ENCODE results near the gene EFCAB8.
A peak's percentile ranks its signal among the peaks of the same experiment; 100 is the strongest.

The EFCAB8 gene

DNA sequence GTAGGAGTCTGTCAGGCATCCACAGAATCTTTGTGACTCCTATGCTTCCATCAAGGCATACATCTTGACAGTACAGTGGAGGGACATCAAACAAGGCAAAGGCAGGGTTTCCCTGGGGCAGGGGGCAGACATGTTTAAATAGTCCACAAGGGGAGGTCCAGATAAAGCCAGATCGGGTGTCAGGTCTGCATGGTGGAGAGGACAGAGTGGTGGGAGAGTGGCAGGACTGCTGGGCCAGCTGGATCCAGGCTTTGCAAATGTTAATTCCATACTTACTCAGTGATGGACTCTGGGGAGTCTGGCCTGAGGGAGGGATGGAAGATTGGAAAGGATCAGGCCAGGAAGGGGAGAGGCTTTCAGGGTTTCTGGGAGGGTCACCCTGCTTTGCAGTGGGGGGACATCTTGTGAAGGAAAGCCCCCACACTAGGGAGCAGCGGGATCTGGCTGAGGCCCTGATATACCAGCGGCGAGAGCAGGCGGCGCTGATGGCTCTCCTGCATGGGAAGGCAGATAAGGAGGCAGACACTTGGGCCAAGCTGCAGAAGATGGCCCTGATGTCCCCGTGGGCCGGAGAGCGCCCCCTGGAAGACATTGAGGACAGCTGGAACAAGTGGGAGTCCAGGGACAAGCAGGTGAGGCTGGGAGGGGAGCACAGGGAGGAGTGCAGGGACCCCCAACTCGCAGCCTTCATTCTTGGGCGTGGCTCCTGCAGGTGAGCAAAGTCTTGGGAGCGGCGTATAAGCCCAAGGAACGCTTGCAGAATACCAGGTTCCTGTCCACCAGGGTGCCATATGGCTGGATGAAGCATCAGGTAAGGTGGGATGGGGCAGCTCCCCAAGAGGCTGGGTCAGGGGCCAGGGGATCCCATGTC lies 100.9 kb downstream of the EFCAB8 start:
- no peak for DNase-seq

DNA sequence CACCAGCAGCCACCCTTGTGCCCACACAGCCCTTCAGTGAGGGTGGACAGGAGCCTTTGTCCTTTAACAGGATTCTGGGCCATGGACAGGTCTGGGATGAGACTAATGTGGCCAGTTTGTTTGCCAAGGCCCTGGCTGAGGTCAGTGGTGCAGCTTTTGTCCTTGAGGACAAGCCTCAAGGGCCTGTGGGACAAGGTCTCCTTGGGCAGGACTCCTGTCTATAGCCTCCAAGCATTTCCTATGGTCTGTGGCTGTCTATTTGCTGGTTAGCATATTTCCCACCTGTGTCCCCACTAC lies 101.4 kb downstream of the EFCAB8 start:
- DNase-seq, result no peak

DNA sequence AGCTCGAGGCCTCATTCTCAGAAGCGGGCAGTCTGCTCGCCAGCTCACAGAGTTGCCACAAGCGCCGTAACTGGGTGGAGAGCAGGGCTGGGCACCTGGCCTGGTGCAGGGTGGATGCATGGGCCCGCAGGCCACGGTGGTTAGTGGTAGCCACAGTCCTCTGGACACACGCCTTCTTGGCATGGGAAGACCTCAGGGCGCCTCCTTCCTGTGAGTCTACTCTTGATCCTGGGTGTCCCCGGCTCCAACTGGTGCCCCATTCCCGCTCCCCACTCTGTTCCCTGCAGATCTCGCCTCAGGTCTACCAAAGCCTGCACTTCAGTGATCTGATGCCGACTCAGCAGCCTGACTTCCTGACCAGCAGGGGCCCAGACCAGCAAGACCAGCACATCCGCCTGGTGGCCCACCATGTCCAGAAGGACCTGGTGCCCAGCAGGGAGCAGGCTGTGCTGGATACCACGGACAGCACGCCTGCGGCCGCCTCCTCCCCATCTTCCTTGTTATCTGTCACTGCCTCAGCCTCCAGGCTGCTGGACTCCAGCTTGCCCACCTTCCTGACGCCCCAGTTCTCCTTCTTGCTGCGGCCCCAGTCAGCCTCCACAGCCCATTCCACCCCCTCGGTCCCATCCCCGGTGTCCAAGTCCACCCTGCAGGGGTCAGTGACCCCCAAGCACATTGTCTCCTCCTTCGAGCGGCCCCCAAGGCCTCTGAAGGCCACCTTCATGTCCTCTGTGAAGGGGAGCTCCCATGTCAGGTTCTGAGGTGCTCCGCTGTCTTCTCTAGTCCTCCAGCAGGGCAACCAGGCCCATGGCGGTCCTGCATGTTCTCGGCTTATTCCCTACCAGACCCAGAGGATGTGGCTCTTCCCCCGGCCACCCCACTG lies 102.4 kb downstream of the EFCAB8 start:
- DNase-seq, result peak; percentile 13

DNA sequence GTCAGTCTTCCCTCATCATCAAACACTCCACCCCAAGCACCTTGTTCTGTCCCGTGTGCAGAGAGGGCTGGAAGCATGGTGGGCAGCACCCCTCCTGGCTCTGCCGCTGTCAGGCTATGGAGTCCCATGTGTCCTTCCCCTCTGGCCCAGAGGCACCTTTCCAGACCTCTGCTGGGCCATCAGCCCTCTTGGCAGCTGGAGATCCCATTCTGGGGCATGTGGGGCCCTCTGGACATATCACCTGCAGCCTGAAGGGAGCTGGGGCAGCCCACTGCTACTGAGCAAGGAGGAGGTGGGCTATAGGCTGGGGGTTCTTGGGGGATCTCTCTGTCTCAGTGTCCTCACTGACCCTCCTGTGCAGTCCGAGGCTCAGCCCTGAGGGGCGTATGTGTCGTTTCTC lies 103.3 kb downstream of the EFCAB8 start:
- DNase-seq, result peak; percentile 4

DNA sequence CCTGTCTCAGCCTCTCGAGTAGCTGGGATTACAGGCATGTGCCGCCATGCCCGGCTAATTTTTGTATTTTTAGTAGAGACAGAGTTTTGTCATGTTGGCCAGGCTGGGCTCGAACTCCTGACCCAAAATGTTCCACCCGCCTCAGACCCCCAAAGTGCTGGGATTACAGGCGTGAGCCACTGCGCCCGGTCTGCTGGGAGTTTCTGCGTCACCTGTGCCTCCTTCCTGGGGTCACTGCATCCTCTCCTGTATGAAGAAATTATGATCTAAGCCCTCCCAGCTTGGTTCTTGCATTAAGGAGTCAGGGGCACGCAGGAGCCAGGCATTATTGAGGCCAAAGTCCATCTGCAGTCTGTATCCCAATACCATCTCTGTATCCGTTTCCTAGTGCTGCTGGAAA lies 103.9 kb downstream of the EFCAB8 start:
- peak; percentile 3 for DNase-seq

DNA sequence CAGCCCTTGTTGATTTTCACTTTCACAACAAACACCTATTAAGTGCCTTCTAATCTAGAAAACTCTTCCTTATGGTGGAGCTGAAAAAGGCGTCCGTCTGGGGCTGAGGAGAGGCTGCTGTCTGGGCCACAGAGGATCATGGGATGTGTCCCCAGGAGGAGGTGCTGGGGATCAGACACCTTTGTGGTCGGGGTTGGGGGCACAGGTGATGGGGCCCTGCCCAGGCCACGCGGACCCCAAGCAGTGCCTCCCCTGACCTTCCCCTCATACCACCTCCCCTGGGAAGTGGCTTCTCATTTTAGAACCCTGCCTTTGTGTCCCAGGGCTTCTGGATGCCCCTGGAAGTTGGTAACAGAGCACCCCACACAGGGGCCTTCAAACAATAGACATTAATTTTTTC lies 104.5 kb downstream of the EFCAB8 start:
- peak; percentile 4 for DNase-seq

DNA sequence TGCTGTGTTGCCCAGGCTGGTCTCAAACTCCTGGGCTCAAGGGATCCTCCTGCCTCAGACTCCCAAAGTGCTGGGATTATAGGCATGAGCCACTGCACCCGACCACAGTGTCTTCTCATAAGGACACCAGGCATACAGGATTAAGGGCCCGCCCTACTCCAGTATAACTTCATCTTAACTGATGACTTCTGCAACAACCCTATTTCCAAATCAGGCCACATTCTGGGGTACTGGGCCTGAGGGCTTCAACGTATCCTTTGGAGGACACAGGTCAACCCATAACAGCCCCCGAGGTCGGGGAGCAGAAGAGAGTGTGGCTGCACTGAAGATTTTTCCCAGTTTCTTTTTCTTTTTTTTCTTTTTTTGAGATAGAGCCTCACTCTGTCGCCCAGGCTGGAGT lies 105.9 kb downstream of the EFCAB8 start:
- DNase-seq, result peak; percentile 1

DNA sequence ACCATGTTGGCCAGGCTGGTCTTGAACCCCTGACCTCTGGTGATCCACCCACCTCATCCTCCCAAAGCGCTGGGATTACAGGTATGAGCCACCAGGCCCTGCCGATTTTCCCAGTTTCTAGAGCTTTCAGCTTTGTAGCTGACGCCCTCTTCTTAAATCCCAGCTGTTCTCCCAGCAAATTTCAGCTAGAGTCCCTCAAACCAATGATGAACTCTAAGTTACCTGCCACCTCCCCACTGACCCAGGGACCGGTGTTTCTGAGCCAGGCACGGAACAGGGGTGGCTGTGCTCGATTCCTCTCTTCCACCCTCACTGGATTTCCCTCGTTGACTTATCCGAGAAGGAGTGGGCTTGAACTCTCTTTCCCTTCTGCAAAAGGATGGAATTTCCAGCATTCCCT lies 106.4 kb downstream of the EFCAB8 start:
- DNase-seq, result peak; percentile 2

DNA sequence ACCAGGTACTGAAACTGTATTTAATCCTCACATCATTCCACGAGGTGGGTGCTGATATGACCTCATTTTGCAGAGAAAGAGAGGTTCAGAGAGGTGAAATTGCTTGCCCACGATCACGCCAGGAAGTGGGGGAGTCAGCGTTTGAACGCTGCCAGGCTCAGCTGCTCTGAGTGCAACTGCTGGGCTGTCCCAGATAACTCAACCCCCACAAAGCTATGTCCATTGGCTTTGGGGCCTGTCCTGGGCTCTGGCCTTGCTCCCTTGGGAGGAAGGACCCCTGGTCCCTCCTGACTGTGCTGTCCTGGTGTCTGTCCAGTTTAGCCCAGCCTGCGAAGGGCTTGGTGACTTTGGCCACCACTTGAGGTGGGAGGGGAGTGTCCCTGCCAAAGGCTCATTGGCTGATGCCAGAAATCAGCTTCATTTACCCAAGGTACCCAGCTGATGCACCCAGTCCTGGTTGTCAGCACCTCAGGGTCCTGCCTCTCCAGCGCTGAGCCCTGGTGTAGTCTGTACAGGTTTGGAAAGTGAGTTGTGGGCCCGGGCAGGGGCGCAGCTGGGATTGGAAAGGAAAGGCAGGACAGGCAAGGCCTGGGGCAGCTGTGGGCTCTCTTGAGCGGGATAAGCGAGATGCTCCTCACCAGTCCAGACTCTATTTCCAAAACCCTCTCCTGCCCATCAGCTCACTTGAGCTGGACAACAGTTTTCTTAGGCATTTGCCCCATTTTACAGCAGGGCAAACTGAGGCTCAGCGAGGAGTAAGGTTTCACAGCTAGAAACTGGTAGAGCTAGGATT lies 107.1 kb downstream of the EFCAB8 start:
- peak; percentile 5 for DNase-seq

DNA sequence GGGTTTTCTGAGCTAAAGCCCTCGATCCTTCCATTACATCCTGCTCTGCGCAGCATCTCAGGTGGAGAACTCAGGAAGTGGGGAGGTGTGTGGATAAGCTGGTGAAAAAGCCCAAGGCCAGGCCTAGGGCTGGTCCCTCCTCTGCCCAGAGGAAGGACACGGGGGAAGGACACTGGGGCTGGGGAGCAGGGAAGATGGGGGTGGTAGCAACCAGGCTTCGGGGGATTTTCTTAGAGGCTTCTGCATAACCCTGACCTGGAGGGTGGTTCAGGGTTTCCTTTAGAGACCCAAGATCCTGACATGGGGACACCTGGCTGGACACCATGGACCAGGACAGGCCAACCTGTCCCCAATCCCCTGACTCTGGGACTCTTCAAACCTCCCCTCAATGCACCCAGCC lies 107.7 kb downstream of the EFCAB8 start:
- DNase-seq, result peak; percentile 1

DNA sequence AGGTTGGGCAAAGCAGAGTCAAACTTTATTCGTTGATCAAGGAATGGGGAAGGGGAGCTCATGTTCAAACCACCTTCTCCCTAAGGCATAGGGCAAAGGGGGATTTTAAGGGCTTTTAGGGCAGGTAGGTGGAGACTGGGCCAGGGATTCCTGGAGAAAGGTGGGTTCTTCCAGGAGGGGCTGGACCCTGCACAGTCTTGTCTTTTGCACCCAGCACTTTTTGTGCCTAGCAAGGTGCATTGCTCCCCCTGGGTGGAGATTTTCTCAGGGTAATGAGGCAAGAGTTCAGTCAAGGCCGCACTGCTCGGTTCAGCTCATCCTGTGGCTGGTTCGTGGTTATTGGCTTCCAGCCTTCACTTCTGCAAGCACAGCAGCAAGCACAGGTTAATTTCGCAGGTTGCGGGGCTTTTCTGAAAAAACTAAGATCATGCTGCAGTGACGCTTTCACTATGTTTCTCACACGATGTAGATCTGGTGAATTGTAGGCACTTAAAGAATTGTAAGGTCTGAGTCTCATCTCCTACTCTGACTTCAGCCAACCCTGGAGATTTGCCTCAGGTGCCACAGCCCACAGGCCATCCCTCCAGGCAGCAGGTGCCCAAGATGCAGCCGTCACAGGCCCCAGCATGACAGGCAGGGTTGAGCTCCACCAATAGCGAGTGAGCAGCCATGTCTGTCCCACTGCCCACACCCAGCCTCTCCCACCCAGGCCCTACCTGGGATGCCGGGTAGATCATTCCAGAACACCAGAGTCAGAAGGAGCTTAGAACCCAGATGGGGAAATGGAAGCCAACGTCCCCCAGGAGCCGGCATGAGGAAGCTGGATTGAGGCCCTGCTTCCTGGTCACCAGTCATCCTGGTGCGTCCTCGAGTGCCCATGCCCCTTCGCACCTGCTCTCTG lies 108.4 kb downstream of the EFCAB8 start:
- peak; percentile 12 for DNase-seq

DNA sequence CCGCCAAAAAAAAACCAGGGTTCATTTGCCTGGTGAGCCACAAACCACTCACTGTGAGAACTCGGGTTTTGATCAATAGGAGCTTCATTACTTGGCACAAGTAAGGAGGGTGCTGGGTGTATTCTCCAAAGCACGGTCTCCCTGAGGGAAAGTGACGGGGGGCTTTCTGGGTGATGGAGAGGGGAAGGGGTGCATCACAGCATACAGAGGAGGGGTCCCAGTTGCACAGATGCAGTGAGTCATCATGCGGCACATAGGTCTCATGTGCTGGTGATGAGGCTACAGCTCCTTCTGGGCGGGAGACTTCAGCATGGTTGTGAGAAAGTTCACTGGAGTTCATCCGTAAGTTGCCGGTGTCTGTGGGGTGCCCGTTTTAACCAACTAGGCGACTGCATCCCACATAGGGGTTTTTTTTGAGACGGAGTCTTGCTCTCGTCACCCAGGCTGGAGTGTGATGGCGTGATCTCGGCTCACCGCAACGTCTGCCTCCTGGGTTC lies 109.3 kb downstream of the EFCAB8 start:
- DNase-seq, result peak; percentile 5

DNA sequence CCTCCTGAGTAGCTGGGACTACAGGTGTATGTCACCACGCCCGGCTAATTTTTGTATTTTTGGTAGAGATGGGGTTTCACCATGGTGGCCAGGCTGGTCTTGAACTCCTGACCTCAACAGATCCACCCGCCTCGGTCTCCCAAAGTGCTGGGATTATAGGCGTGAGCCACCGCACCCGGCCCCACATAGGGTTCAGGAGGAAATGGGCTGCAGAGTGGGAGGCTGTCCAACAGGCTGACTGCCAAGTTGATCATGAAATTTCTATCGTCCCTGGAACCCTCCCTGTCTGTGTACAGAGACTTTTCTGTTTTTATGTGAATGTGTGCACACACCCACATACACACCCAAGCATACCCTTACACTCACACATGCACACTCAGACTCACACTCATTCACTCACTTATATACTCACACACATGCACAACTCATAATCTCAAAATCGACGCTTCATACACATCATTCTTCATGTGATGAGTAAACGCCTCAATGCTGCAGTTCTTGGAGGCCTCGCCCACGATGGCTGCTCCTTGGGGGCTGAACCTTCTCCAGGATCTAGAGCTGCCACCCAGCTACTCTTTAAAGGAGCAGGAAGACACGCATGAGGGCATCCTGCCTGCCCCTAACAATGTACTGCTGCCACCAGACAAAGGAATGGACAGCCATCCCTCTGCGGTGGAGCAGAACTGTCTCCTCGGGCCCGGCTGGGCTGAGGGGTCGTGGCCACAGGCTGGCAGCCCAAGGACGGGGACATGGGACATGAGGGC lies 109.9 kb downstream of the EFCAB8 start:
- peak; percentile 13 for DNase-seq

DNA sequence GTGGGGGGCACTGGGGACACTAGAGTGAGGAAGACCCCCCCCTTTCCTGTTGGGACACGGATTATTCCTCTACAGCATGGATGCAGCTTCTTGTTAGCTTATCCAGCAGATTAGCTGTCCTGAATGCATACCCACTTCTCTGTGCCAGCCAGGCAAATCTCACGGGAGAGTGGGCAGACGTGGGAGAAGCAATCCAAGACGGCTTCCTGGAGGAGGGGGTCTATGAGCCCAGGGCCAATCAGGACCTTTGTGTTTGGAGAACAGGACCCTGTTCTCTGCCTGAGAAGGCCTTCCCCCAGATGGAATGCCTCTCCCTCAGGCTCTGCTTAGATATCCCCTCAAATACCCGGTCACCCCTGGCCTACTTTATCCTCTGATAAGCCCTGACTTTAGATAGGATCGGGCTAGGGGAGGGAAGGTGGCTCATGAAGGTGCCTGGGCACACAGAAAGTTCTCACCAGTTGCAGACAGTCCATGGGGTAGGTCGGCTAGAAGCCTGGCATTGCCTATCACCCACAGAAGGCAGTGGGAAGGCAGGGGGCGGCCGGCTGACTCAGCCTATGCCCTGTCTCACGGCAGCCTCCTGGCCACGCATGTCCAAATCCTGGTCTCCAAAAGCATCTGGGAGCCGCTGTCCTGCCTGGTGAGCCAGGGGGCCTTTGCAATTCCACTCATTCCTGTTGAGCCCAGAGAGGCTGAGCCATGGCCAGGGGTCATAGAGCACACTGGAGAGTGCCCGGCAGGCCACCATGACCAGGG lies 110.8 kb downstream of the EFCAB8 start:
- DNase-seq, result peak; percentile 5

DNA sequence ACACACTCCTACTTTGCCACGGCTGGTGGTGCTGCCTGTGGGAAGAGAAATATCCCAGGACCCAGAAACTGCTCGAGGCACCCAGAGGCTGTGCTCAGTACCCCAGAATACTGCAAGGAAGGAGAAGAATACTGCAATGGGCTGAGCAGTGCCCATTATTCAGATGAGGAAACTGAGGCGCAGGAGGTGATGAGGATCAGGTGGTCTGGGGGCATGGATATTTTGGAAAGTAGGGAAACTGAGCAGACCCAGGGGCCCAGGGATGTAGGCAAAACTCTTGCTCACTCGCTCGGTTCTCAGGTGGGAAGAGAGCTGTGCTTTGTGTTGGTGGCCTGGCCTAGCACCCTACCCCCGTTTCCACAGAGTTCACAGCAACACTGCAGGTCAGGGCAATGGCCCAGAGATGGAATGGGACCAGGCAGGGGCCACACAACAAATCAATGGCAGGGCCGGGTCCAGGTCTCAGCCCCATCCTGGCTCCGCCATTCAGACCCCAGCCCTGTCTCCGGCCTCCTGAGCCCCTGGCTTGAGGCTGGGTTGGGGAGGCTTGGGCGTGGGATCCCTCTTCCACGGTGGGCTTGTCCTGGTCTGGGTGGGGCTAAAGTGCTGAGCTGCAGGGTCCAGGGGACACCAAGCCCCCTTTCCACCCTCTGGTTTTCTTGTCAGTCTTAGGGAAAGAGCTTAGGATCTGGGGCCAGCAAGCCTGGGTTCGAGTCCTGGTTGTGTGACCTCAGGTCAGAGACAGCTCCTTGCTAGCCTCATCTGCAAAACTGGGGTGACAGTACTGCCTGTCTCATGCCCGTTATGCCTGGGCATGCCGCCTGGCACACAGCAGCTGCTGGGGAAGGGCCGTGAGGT lies 111.6 kb downstream of the EFCAB8 start:
- DNase-seq, result peak; percentile 7

DNA sequence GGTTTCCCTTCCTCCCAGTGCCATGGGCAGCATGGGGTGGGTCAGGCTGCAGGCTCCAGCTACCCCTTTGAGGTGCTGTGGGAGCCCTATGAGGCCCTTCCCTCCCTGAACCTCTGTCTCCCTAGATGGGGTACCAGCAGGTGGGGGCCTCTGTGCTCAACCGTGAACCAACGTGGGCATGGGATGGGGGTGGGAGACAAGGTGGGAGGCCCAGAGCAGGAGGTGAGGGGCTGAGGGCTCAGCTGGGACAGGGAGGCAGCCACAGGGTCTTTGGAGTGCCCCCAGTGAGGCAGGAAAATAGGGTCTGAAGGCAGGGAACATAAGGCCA lies 112.2 kb downstream of the EFCAB8 start:
- peak; percentile 0 for DNase-seq

DNA sequence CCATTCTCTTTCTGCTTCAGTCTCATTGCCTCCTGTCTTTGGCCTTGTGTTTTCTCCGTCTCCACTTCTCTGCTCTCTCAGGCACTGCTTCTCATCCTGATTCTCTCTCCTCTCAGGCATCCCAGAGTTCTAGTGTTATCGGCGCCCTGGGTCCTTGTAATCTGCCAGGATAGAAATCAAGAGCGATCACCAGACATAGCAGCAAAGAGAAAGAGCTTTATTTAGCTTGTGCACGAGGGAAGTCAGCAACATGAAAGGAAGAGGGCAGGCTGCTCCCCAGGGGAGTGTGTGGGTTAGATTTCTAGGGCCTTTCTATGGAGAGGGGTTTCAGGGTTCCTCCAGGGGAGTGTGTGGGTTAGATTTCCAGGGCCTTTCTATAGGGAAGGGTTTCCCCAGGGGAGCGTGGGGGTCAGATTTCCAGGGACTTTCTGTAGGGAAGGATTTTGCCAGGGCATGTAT lies 113.0 kb downstream of the EFCAB8 start:
- DNase-seq, result peak; percentile 22

DNA sequence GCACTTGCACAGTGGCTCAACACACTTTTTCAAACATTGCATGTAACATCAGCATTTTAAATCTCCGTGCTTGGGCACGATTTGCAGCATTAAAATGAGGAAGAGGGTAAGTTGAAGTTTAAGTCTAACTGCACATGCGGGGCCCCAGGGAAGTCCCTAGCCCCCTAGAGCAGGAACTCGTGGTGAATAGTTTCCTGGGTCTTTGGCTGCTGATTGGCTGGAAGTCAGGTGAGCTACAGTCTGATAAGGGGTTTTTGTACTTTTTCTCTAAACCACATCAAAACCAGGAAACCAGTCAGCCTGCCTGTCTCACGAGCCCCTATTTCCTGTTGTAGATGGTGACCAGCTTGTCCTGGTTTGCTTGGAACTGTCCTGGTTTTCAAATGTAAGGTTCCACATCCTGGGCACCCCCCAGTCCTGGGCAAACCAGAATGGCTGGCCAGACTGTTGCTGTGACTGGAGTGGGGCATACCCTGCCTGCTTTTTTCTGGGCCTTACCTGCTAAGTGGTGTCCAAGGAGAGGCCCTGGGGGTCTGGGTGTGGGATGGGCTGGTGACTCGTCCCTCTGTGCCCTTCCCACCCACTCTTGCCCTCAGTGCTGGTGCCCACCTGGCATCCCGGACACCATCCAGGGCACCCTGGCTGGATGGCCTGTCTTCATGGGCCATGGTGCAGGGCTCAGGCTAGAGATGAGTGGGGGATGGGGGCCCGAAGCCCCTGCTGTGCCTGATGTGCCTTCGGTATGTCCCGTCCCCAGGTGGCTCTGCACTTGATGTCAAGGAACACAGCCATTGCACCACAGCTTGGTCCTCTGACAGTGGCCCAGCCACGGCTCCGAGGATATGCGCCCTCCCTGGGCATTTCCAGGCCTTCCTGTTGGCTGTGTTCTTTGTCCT lies 113.7 kb downstream of the EFCAB8 start:
- DNase-seq, result peak; percentile 43

All from femur (tissue), 1 donor.